Measurements from ENCODE around the gene CCNK. TPM values are rescaled to one million over a fixed set of nuclear protein-coding genes. Genes with fewer than 3 reads are reported as not detected.

Gene CCNK
- total RNA-seq, 2 experiments from 2014 or later, result 140 to 151 TPM

GRCh38 chr14:99537399-99537798, 56.2 kb downstream of the CCNK start:
- intact Hi-C loops (cut with DNase I, micrococcal nuclease), result no loop called here
- Histone ChIP-seq H3K4me1 (ENCODE audit: insufficient read depth, low read length) (peaks cover 5% of the 10 kb centered on the region), H3K4me3 (ENCODE audit: low read length) (no peak overlapping the region), H3K36me3 (ENCODE audit: insufficient read depth, low read length) (no peaks in the 10 kb centered on the region), H3K9me3 (ENCODE audit: control insufficient read depth in 1 of 2, insufficient read depth in 1 of 2, low read length in 2 of 2) (no peaks in the 10 kb centered on the region), H3K27me3 (ENCODE audit: control insufficient read depth in 1 of 2, insufficient read depth in 2 of 2, low read length in 2 of 2) (no peaks in the 10 kb centered on the region), H3K27ac (ENCODE audit: low read depth in 1 of 2, low read length in 2 of 2) (no peak overlapping the region)
- H3K27ac Mint-ChIP-seq, result no peak overlapping the region
- no peaks in the 10 kb centered on the region for H3K9me3 Mint-ChIP-seq
- no peaks in the 10 kb centered on the region for H3K27me3 Mint-ChIP-seq
- H3K4me1 Mint-ChIP-seq (ENCODE audit: low read depth), result peaks cover 5% of the 10 kb centered on the region
- ATAC-seq (ENCODE audit: poor library complexity) (no peak), DNase-seq (no peak)
- H3K4me3 Mint-ChIP-seq, result no peak overlapping the region
- H3K36me3 Mint-ChIP-seq (ENCODE audit: low read depth), result no peaks in the 10 kb centered on the region
- TF ChIP-seq CTCF (IDR thresholded peaks at IDR 0.05), result no peak
- ChIA-PET CTCF (no interaction called here), POLR2A (no interaction called here)

- Histone ChIP-seq H3K4me1 (ENCODE audit: insufficient read depth, low read length) (peaks cover 5% of the 10 kb centered on the region), H3K9me3 (ENCODE audit: control insufficient read depth in 1 of 2, insufficient read depth in 1 of 2, low read length in 2 of 2) (no peaks in the 10 kb centered on the region), H3K27ac (ENCODE audit: low read depth in 1 of 2, low read length in 2 of 2) (no peak overlapping the region), H3K36me3 (ENCODE audit: insufficient read depth, low read length) (no peaks in the 10 kb centered on the region), H3K27me3 (ENCODE audit: control insufficient read depth in 1 of 2, insufficient read depth in 2 of 2, low read length in 2 of 2) (no peaks in the 10 kb centered on the region), H3K4me3 (ENCODE audit: low read length) (no peak overlapping the region)
- no peak for TF ChIP-seq CTCF (IDR thresholded peaks at IDR 0.05)
- ChIA-PET CTCF (no interaction called here), POLR2A (no interaction called here)
- H3K4me1 Mint-ChIP-seq (ENCODE audit: low read depth), result peaks cover 5% of the 10 kb centered on the region
- no peak overlapping the region for H3K4me3 Mint-ChIP-seq
- H3K27ac Mint-ChIP-seq, result no peak overlapping the region
- ATAC-seq (ENCODE audit: poor library complexity) (no peak), DNase-seq (no peak)
- H3K36me3 Mint-ChIP-seq (ENCODE audit: low read depth), result no peaks in the 10 kb centered on the region
- H3K27me3 Mint-ChIP-seq, result no peaks in the 10 kb centered on the region
- H3K9me3 Mint-ChIP-seq, result no peaks in the 10 kb centered on the region
- intact Hi-C loops (cut with DNase I, micrococcal nuclease), result no loop called here
Observed at GRCh38 chr14:99538275-99538674, 57.1 kb downstream of the CCNK start.

- ChIA-PET POLR2A (no interaction called here), CTCF (no interaction called here)
- no peak for TF ChIP-seq CTCF (IDR thresholded peaks at IDR 0.05)
- no peaks in the 10 kb centered on the region for H3K27me3 Mint-ChIP-seq
- DNase-seq, result no peak
- intact Hi-C loops (cut with DNase I, micrococcal nuclease), result no loop called here
- no peaks in the 10 kb centered on the region for H3K9me3 Mint-ChIP-seq
- H3K4me3 Mint-ChIP-seq, result no peak overlapping the region
- no peak overlapping the region for H3K27ac ChIP-seq (ENCODE audit: low read depth in 1 of 2, low read length in 2 of 2)
- H3K9me3 ChIP-seq (ENCODE audit: control insufficient read depth in 1 of 2, insufficient read depth in 1 of 2, low read length in 2 of 2), result no peaks in the 10 kb centered on the region
- H3K36me3 ChIP-seq (ENCODE audit: insufficient read depth, low read length), result no peaks in the 10 kb centered on the region
- no peak for ATAC-seq (ENCODE audit: poor library complexity)
- peaks cover 5% of the 10 kb centered on the region for H3K4me1 ChIP-seq (ENCODE audit: insufficient read depth, low read length)
- H3K27me3 ChIP-seq (ENCODE audit: control insufficient read depth in 1 of 2, insufficient read depth in 2 of 2, low read length in 2 of 2), result no peaks in the 10 kb centered on the region
- no peak overlapping the region for H3K27ac Mint-ChIP-seq
- H3K36me3 Mint-ChIP-seq (ENCODE audit: low read depth), result no peaks in the 10 kb centered on the region
- H3K4me1 Mint-ChIP-seq (ENCODE audit: low read depth), result peaks cover 5% of the 10 kb centered on the region
- no peak overlapping the region for H3K4me3 ChIP-seq (ENCODE audit: low read length)
Observed at GRCh38 chr14:99538733-99539132, 57.5 kb downstream of the CCNK start.

All from CD4-positive, alpha-beta T cell (primary cell).